ENCODE results near the gene RIPOR2.

The RIPOR2 gene, protein sequence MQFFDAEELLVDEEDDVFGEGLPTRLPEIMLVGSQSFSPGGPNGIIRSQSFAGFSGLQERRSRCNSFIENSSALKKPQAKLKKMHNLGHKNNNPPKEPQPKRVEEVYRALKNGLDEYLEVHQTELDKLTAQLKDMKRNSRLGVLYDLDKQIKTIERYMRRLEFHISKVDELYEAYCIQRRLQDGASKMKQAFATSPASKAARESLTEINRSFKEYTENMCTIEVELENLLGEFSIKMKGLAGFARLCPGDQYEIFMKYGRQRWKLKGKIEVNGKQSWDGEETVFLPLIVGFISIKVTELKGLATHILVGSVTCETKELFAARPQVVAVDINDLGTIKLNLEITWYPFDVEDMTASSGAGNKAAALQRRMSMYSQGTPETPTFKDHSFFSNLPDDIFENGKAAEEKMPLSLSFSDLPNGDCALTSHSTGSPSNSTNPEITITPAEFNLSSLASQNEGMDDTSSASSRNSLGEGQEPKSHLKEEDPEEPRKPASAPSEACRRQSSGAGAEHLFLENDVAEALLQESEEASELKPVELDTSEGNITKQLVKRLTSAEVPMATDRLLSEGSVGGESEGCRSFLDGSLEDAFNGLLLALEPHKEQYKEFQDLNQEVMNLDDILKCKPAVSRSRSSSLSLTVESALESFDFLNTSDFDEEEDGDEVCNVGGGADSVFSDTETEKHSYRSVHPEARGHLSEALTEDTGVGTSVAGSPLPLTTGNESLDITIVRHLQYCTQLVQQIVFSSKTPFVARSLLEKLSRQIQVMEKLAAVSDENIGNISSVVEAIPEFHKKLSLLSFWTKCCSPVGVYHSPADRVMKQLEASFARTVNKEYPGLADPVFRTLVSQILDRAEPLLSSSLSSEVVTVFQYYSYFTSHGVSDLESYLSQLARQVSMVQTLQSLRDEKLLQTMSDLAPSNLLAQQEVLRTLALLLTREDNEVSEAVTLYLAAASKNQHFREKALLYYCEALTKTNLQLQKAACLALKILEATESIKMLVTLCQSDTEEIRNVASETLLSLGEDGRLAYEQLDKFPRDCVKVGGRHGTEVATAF
- 311 to 746 (median 496) reads per million in 4 experiments for total RNA-seq

DNA sequence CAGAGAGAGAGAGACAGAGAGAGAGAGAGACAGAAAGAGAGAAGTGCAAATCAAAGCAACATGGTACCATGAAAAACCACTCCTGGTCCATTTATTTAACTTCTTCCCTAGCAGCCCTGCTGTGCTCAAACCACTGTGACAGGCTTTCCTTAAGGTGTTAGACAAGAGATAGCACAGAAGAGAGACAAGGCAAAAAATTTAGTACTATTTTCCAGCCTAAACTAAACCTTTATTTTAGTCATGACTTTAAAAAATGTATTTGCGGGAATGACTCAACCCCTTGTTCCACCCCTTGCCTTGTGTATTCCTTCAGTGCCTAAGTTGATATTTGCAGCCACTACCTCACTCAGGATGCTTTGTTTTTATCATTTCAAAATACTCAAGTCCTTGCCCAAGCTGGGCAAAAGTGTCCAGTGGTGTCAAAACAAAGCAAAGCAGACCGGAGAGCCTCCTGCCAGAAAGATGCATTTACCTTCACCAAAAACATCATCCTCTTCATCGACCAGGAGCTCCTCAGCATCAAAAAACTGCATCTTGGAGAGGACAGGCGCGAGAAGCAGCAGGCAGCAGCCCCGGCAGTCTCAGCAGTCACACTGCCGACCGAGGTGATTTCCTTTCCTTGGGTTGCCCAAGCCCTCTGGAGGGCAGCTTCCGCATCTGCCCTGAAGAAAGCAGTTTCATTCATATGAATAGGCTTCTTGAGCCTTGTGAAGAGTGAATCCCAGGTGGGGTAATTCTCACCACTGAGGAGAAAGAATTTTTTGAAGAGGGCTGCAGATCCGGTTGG, at the start of gene RIPOR2:
Gene RIPOR2, minus strand, starts transcription at position 595 of the 787 bp plus-strand sequence. Its CDS starts 62 bp downstream, at position 533.
- peak; percentile 47 for DNase-seq

DNA sequence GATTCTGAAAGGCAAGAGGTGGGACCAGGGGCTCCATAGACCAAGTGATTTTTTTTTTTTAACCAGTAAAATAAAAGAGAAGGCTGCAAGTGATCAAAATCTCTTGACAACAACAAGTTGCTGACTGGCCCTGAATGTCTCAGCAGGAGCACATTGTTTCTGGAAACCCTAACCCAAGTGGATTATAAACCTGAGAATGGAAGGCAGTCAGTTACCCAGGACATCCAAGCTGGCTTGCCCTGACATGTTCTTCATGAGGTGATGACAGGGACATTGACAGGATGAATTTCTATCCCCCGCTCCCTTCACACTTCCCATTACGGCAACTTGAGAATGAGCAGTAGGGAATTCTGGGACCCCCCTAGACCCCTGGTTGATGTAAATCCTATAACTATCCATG, 49.6 kb upstream of the RIPOR2 start:
- no peak for DNase-seq

DNA sequence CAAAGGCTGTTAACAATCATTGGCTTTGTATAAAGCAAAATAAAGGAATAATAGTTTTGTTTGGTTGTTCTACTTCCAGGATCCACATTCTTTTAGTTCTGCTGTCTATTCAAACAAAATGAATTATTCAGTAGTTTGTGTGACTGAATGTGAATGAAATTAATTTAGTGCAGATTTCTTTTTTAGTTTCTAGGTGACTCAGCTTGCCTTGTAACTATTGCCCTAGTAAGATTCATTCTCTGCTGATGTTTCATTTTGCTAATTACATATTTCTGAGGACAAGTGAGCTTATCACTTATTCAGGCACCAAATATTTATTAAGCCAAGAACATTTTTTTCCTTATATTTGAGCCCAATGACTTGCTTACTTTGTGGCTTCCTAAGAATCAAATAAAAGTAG, 46.5 kb upstream of the RIPOR2 start:
- DNase-seq: no peak

DNA sequence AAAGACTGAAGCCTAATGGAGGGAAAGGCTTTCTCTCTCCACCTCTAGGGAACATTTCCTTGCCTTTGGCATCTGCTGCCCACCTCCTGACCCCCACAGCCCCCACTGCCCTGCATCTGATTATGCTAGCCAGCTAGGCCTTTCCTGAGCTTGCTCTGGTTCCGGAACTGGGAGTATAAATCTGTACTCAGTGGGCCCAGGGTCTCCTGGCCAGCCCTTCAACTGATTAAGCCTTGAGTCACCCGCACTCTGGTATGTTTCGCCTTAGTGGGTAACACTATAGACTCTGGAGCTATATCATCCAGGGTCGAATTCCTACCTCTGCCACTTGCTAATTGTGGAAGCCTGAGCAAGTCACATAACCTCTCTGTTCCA, 45.6 kb upstream of the RIPOR2 start:
- no peak for DNase-seq

DNA sequence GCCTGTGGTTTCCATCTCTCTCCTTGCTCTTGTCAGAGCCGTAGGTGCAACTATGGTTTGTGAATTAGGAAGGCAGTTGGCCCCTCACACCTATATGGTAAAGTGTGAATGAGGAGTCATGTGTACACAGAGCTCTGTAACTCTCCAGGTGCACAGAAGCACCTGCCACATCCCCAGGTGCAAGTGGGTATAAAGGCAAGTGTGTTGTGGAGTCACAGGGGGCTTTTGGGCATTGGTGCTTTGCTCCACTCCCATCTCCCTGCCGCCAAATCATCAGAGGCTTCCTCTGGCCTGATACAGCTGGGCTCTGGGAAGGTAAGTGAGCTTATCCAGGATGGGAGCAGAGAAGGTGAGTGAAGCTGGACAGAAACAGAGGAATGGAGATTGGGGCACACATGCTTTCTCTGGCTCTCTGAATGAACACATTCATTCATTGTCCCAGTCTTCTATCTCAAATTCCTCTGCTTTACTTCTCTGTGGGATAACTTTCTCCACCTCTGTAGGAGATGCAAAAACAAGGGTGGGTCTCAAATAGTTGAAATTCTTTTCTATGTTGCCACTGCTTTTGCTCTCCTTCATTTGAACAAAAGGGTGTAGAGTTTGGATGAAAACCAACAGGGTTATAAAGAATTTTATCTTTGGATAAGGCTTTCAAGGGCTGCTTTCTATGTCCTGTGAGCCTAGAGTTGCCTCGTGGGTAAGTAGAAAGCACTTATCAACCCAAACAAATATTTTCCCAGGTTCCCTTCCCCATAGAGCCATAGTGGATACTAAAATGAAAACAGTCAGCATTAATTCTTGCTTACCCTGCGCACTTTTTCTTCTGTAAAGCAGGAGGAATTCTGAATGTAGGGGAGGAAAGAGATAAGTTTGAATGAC, 45.0 kb upstream of the RIPOR2 start:
- no peak for DNase-seq

DNA sequence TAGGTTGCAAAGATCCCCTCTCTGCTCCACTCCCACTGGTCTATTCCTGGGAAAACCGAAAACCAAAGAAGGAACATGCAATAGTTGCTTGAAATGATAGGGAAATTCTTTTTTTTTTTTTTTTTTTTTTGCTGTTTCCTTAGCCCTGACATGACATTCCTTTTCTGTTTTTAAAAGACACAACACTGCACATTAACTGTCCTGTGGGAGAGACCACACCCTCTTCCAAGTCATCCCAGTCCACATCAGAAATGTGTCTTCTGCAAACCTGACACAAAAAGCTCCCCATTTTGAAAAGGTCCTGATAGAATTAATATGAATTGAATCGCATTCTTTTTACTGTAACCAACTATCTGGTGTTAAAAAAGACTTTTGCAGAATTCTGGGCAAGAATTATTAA, 43.4 kb upstream of the RIPOR2 start:
- no peak for DNase-seq

- no peak for DNase-seq
Measured at GRCh38 chr6:24974182-24975171, 38.7 kb upstream of the RIPOR2 start.

GRCh38 chr6:24972311-24972958, 36.7 kb upstream of the RIPOR2 start:
- DNase-seq: no peak

DNA sequence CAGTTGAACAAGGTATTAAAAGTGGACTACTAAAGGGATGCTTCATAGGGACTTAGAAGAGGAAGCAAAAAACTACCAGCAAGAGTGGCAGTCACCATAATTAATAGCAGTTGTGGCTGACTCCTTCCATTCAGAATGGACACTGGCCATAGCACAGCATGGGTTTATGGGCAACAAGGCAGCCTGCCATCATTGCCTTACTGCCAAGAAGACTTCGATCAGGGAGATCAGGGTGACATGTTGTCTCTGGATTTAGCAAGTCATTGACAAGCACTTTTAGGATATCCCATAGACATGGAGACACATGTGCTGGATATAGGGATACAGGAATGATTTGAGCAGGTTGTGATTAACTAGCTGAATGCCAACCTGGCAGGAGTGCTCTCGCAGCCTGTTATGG, 35.3 kb upstream of the RIPOR2 start:
- no peak for DNase-seq

- DNase-seq: no peak
Measured at GRCh38 chr6:24969343-24969860, 33.6 kb upstream of the RIPOR2 start.

DNA sequence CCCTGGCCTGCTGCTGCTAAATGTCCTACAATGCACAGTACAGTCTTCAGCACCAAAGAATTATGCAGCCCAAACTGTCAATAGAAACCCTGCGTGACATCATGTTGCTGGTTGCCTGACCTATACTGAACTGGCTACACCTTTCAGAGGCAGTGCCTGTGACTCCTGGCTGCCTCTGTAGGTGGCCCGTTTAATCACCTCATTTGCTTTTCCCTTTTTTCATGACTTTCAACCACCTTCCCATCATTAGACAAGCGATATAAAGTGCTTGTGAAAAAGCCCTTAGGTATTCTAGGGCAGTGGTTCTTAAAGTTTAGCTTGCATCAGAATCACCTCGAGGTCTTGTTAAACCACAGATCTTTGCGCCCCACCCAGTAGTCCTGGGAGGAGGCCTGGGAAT, 33.0 kb upstream of the RIPOR2 start:
- DNase-seq: no peak

DNA sequence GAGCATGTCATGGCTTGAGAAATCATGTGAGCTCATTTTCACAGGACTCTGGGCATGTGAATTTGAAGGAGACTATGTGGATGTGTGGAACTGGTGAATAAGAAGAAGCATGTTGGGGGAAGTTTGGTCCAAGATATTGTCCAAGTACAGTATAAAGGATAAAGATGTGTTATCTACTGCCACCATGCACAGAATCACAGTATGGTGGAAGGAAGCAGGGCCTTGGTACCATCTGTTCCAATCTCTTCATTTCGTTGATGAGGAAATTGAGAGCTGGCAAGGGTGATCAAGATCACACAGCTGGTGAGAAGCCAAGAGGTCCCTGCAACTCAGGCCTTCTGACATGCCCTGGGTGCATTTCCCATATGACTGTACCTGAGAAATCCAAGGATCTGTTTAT, 31.5 kb upstream of the RIPOR2 start:
- DNase-seq: no peak

GRCh38 chr6:24966381-24966780, 30.6 kb upstream of the RIPOR2 start:
- no peak for DNase-seq

- DNase-seq: no peak
Measured at GRCh38 chr6:24963887-24964570, 28.3 kb upstream of the RIPOR2 start.

DNA sequence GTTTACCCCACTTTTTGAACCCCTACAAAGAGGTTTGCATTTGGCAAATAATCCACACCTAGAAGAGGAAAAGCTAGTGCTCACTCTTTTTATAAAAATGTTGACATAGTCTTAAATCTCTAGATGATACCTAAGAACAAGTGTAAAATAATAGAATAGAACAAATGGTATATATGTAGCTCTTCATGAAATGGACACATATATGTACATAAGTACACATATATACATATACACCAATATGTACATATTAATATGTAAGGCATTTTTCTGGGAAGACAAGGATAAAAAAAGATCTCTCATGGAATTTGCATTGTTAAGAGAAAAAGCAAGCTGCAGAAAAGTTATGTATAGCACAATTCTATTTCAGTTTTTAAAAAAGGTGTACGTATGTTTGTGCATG, 27.6 kb upstream of the RIPOR2 start:
- no peak for DNase-seq

GRCh38 chr6:24961852-24962251, 26.1 kb upstream of the RIPOR2 start:
- no peak for DNase-seq

GRCh38 chr6:24960991-24961475, 25.3 kb upstream of the RIPOR2 start:
- no peak for DNase-seq

- no peak for DNase-seq
Measured at GRCh38 chr6:24959319-24959718, 23.6 kb upstream of the RIPOR2 start.

GRCh38 chr6:24957199-24957598, 21.4 kb upstream of the RIPOR2 start:
- DNase-seq: no peak

Data from effector CD8-positive, alpha-beta T cell (primary cell).